PFSK-1 (cell line): ENCODE measurements around the gene GMDS.

Source experiments
- POLR2AphosphoS5 ChIP-seq: IDR thresholded peaks from 2 replicates; pipeline ENCODE4 v1.6.1; 2012; ENCODE audit warnings: low read depth, mild to moderate bottlenecking, control low read depth, low read length, moderate library complexity
- SIN3A ChIP-seq: IDR thresholded peaks from 2 replicates; pipeline ENCODE4 v1.6.1; 2012; ENCODE audit warnings: mild to moderate bottlenecking, low read length, moderate library complexity, borderline replicate concordance; ENCODE audit not compliant: insufficient read depth
- TAF1 ChIP-seq: IDR thresholded peaks from 2 replicates; pipeline ENCODE4 v1.6.1; 2012; ENCODE audit warnings: low read length, control low read depth, borderline replicate concordance; ENCODE audit not compliant: insufficient read depth

DNA sequence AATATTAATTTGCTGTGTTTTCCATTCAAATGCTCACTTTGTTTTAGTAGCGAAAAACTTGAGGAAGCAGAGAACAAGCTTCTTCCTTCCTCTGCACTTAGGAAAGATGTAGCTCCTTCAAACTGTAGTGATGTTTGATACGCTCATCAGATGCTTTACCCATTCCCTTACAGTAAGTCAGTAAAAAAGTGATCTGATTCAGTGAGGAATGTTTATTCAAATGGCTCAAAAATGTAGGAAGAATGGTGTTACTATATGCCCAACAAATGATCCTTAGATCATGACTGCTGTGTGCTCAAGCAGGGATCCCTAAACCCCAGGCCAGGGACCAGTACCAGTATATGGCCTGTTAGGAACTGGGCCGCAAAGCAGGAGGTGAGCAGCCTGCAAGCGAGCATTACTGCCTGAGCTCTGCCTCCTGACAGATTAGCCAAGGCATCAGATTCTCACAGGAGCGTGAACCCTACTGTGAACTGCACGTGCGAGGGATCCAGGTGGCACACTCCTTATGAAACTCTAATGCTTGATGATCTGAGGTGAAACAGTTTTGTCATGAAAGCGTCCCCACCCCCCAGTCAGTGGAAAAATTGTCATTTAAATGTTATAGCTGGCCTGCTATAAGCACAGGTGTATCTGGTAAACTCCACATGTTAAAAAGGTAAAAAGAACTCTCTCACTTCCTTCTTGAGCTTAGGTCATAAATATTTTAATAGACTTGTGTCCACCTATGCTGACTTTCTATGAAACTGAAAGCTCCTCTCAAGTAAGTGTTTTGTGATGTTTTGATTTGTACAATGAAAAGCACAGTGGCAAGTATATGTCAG, 448.5 kb downstream of the GMDS start:
- TF ChIP-seq POLR2AphosphoS5: no peak
- no peak for TF ChIP-seq TAF1
- TF ChIP-seq SIN3A: no peak
